Stimulated activated CD8-positive, alpha-beta memory T cell treated with anti-CD3 and anti-CD28 coated beads, Interleukin-15, amount 100 ng/mL, for 24 hours (primary cell): ENCODE results near the gene FKBP2.

Experiments used
- DNase-seq: peaks from one replicate; pipeline ENCODE4 v3.0.0-alpha.2; 2020; ENCODE audit warnings: low read depth

Gene FKBP2

GRCh38 chr11:64240435-64241240, at the start of gene FKBP2:
TSS of gene FKBP2 (plus strand) at chr11:64241095. CDS start at chr11:64242388, 1,293 bp downstream.
- DNase-seq: peak; percentile 96

DNA sequence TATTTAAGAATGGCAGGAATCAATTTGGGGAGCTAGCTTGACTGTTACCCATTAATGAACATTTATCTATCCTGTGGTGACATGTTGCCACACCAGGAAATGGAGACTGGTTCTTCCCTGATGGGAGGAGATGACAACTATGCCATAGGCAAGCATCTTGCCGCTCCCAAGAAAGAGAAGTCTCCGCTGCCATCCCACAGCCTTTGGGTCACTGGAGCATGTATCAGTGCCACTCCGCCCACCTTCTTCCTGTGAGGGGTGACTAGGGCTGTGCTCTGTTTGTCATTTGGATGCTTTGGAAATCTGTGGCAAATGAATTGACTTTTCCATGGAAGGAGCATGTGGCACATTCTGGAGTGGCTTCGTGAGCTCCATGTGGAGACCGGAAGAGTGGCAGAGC, 48.5 kb upstream of the FKBP2 start:
- no peak for DNase-seq

DNA sequence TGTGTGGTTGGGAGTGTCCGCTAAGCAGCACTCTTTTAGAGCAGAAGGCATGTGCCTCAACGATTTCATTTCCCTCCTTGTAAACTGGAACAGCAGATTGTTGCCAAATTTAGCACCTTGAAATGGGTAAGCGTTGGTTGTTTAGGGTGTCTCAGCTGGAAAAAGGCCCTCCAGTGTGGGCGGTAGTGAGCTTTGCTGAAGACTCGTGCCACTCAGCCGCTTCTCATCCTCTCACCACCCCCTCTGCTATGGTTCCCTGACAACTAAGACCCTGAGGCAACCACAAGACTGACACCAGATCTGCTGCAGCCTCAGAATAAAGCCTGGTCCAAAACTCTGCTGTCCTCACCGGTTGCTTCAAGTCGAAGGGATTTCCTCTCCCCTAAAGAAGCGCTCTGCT, 44.3 kb upstream of the FKBP2 start:
- no peak for DNase-seq

- no peak for DNase-seq
Observed at GRCh38 chr11:64198511-64198910, 42.4 kb upstream of the FKBP2 start.

DNA sequence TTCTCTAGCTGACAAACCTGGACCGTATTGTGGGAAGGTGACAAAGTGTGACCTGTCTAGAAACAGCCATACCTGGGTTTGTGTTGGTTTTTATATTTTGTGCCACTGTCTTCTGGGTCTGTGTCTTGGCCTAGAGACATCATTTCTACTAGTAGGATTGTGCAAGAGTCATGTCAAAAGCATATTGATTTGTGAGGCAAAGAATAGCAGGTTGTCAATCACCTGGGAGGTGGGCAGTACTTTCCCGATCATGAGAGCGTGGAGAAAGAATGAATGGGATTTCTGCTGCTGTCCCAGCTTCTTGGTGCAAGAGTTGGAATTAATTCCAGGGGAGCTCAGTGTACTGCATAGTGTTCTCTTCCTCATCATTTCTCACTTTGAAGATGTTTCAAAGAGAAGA, 39.4 kb upstream of the FKBP2 start:
- no peak for DNase-seq

- no peak for DNase-seq
Observed at GRCh38 chr11:64202992-64203391, 37.9 kb upstream of the FKBP2 start.

DNA sequence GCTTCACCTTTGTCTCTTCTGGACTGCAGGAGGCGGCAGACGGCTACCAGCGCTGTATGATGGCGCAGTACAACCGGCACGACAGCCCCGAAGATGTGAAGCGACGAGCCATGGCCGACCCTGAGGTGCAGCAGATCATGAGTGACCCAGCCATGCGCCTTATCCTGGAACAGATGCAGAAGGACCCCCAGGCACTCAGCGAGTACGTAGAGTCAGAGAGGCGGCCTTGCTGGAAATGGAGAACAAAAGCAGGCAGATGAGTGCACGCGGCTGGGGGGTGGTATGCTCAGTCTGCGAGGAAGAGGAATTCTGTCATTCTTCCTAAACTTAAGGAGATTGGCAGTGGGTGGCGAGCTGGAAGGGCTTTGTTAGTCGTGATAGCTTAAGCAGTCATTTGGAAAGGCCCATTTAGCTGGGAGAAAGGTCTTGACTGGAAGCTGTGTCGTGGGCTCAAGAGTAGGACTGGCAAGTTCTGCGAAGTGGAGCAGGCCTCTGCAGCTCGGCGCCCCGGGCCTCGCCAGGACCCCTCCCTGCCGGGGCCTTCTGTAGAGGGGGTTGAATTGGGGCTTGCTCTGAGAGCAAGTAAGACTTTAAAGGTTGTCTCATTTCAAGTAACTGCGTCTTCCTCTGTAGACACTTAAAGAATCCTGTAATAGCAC, 37.3 kb upstream of the FKBP2 start:
- DNase-seq: no peak

DNA sequence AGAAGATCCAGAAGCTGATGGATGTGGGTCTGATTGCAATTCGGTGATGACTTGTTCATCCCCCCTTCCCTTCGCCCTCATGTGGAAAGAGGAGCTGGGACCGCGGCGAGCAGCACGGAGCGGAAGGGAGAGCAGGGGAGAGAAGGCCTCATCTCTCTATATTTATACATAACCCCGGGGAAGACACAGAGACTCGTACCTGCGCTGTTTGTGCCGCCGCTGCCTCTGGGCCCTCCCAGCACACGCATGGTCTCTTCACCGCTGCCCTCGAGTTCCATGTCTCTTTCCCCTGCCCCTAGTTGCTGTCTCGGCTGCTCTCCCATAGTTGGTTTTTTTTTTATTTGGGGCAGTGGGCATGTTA, 36.8 kb upstream of the FKBP2 start:
- no peak for DNase-seq

DNA sequence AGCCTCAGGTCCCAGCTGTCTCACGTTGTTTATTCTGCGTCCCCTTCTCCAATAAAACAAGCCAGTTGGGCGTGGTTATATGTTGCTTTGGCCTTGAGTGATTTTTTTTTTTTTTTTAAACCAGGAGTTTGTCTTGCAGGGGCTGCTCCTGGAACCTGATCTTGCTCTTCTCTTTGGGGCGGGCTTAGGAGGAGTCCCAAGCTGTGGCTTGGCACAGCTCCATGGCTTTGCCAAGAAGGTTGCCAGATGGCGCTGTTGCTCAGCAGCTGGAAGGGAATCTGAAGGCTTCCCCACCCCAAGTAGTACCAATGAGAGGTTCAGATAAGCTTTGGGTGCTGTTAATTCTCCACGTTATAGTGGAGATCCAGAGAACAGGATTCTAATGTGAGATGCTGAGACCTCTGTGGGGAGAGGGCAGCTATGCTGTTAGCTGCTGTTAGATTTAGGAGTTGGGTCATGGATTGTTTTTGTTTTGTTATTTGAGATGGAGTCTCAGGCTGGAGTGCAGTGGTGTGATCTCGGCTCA, 36.4 kb upstream of the FKBP2 start:
- peak; percentile 39 for DNase-seq

- DNase-seq: peak; percentile 44
Observed at GRCh38 chr11:64206457-64207255, 34.2 kb upstream of the FKBP2 start, which contains the start of gene FERMT3. TSS of gene FERMT3 (plus strand) at chr11:64206721. CDS start at chr11:64207365, 644 bp downstream.

- peak; percentile 53 for DNase-seq
Observed at GRCh38 chr11:64207256-64208085, 33.4 kb upstream of the FKBP2 start.

DNA sequence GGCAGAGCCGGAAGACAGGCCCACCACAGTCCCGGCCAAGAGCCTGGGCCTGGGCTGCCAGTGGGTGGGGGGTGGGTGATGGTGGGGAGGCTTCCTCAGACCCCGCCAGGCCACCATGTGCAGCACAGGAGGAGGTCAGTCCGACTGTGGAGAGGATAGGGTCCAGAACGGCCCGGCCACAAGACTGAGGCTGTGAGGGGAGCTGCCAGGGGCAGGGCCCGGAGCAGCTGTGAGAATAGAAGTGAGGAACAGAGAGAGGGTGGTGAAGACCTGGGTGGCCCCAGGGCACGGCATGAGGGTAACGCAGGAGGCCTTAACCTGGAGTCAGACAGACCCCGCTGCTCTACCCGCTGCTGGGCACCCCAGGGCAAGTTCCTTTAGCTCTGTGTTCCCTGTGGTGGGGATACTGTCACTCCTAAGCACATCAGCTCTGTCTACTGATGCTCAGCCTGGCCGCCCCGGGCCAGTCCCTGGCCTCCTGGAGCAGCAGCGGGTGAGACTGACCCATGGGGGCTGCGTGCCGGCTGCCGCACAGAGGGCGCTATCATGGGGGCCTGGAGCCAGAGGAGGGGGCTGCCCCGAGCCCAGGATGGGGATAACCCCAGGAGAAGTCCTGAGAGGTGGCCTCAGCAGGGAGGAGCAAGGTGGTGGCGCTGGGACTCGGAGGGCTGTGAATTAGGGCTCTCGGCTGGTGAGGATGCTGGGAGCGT, 32.7 kb upstream of the FKBP2 start:
- no peak for DNase-seq

DNA sequence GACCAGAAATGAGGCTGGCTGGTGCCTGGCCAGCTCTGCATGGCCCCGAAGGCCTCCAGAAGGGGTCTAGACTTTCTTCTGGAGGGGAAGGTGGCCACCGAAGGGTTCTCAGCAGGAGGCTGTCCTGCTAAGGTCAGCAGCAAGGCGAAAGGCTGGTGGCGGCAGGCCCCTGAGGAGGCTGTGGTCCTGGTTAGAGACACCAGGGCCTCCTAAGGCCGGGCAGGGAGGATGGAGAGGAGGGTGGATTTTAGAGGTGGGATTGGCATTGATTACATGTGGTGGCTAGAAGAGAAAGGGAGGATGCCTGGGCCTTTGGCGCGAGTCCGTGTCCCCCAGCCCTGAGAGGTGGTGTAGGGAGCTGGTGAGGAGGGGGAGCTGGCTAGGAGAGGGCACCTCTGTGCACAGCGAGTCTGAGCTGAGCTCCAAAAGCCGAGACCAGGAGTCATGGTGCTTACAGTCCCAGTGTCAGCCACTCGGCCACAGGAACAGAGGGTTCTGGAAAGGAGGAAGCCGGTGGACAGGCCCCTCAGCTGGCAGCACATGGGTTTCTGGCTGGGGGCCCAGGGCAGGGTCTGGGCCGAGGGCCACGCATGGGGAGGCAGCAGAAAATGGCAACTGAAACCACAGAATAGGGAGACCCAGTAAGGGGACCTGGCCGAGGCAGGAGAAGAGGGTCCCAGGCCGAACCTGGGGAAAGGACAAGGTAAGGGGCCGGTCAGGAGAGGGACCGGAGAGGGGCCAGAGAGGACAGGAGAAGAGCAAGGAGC, 31.9 kb upstream of the FKBP2 start:
- no peak for DNase-seq

DNA sequence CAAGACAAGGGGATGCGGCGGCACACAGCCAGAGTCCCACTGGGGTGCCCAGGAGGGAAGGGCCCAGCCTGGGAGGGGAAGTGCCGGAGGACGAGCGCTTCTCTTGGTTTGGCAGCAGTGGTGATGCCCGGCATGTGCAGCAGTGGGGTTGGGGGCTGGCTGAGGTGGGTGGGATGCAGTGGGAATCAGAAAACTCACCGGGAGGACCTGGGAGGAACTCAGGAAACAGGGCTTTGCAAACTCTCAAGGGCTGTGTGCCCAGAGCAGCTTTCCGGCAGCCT, 31.4 kb upstream of the FKBP2 start:
- no peak for DNase-seq

- no peak for DNase-seq
Observed at GRCh38 chr11:64210301-64211020, 30.4 kb upstream of the FKBP2 start.

DNA sequence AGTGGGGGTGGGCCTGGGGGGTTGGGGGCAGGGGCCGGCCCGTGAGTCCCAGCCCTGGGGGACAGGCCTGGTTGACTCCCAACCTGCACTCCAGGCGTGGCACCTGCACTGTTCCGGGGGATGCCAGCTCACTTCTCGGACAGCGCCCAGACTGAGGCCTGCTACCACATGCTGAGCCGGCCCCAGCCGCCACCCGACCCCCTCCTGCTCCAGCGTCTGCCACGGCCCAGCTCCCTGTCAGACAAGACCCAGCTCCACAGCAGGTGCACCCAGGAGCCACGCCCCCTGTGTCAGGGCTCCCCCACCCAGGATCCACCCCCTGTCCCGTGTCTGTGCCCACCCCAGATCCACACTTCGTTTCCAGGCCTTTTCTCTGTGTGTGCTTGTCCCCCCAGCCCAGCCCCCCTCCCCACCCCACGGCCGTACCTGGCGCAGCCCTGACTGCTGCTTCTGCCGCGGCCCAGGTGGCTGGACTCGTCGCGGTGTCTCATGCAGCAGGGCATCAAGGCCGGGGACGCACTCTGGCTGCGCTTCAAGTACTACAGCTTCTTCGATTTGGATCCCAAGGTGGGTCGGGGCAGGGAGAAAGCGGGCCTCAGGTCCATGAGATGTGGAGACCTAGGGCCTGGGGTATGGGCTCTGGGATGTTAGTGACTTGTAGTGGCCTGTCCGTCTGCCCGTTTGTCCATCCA, 29.6 kb upstream of the FKBP2 start:
- no peak for DNase-seq

GRCh38 chr11:64216879-64217278, 24.0 kb upstream of the FKBP2 start:
- DNase-seq: no peak

- DNase-seq: no peak
Observed at GRCh38 chr11:64218628-64219353, 22.1 kb upstream of the FKBP2 start.

DNA sequence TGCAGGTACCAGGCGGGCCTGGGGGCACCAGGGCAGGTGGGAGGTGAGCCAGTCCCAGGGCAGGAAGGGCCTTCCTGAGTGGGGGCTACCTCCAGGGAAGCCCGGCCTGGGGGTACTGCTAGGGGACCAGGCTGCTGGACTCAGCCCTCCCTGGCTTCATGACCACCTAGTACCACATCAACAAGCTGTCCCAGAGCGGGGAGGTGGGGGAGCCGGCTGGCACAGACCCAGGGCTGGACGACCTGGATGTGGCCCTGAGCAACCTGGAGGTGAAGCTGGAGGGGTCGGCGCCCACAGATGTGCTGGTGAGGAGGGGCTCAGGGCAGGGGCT, 21.6 kb upstream of the FKBP2 start:
- no peak for DNase-seq
